HG02642 (cell line): ENCODE results near the gene RABAC1.
"Not testable (repeated sequence)": the region's sequence is repeated elsewhere in the genome, so short reads cannot be mapped to it uniquely, and the experiment has no call there.

Source experiments
- ATAC-seq: cut with Tn5 transposase; IDR thresholded peaks from one replicate; pipeline ENCODE4 v1.9.1; 2021; ENCODE audit warnings: mild to moderate bottlenecking; ENCODE audit not compliant: unreplicated experiment, poor library complexity

The RABAC1 gene

GRCh38 chr19:41919948-41920712 lies 39.0 kb downstream of the RABAC1 start:
- no peak for ATAC-seq

- ATAC-seq, result no peak
These were observed 40.4 kb downstream of the RABAC1 start for GRCh38 chr19:41918653-41919244.

GRCh38 chr19:41918095-41918494 lies 41.0 kb downstream of the RABAC1 start:
- no peak for ATAC-seq

DNA sequence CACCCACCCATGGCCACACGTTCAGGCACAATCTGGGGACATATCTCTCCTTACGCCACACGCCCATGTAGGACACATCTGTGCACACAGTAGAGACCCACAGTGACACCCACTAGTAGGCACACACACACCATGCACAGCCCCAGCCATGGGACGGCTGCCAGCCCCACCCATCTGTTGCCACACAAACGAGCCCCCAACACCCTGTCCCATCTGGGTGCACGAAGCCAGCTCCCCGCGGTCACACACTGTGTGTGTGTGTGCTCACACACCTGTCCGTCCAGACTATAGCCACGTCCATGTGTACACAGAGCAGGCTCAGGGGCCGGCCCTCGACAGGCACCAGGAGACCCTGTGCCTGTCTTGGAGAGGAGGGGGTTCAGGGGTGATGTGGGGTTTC lies 41.4 kb downstream of the RABAC1 start:
- ATAC-seq, result no peak

- ATAC-seq, result no peak
These were observed 43.2 kb downstream of the RABAC1 start for GRCh38 chr19:41915776-41916414.

DNA sequence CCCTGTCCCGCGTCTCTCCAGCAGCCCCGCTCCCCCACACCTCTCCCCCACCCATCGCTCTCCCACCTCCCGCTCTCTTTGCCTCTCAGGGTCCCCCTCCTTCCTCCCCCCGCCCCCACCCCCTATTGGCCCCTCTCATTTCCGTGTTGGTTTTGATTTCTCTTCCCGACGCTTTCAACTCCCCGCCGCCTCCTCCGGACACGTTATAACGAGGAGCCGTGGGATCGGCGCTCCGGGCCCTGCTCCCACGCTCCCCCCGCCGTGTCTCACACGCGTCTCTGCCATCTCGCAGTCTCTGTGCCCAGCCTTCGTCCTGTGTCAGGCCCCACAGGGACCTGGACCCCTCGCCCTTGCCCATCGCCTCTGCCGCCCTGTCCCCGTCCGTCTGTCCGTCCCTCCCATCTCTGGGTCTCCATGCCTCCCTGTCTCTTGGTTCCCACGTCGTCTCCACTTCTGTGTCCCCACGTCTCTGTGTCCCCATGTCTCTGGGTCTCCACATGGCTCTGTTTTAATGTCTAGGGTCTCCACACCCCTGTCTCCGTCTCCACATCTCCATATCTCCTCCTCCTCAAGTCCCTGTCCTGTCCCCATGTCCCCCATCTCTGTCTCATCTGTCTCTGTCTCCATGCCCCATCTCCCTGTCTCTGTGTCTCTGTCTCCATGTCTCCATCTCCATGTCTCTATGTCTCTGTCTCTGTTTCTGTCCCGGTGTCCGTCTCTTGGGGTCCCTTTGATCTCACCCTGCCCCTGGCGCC lies 43.9 kb downstream of the RABAC1 start:
- no peak for ATAC-seq

GRCh38 chr19:41914424-41914834 lies 44.7 kb downstream of the RABAC1 start:
- not testable (repeated sequence) for ATAC-seq

- no peak for ATAC-seq
These were observed 45.3 kb downstream of the RABAC1 start for GRCh38 chr19:41913538-41914423.

DNA sequence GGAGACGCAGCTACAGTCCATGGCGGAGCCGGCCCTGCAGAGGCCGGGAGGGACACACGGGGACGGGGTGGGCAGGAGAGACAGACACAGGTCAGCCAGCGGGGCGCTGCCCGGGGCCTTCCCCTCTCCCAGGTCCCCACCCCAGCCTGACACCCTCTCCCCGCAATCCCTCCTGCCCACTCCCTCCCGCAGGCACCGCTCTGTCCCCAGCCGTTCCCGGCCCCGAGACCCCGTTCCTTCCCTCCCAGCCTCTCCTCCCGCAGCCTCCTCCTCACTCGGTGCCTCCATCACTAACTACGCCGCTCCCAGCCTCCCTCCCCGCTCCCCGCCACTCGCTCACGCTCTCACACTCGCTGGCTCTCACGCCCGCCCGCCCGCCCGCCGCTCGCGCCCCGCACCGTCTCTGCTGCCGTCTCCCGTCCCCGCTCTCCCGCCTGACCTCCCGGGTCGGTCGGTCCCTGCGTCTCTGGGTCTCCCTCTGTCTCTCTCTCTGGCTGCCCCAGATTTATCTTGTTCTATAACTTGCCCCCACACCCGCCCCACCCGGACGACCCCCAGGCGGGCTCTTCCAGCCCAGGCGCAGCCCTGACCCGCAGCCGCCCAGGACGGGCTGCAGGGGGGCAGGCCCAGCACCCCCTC lies 46.1 kb downstream of the RABAC1 start:
- no peak for ATAC-seq

- no peak for ATAC-seq
These were observed 47.0 kb downstream of the RABAC1 start for GRCh38 chr19:41911889-41912731.

DNA sequence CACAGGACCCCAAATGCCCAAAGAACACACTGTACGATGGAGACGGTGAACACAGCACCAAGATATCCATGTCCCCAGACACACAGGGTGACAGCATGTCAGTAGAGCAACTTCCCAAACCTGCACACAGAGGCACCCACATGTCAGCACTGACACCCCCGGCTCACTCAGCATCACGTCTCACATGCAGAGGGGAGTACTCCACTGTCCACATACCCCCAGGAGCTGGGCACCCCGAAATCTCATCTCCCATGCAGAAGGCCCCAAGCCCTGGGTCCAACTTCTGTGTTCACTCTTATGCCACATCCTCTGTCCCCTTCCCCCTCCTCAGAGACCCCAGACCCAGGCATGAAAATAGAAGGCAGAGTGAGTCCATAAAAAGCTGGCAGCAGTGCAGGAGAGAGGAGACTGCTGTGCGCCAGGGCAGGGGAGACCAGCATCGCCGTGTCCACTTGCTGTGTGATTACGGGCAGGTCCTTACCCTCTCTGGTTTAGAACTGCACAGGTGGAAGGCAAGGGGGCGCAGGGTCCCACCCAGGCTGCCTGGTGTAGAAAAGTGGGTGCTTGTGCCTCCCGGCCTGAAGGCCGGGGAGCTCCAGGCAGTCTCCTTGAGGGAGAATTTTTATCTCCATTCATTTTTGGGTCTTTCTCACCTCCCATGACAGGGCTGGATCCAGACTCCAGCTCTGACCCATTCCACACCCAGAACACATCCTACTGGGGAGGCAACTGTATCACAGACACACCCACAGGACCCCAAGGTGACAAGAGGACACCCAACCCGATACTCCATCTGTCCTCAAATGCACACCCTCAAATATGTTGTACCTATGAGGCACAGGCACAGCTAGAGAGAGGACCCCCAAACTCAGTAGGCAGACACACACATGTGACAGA lies 47.9 kb downstream of the RABAC1 start:
- ATAC-seq, result no peak

- ATAC-seq, result no peak
These were observed 48.7 kb downstream of the RABAC1 start for GRCh38 chr19:41910240-41910991.

DNA sequence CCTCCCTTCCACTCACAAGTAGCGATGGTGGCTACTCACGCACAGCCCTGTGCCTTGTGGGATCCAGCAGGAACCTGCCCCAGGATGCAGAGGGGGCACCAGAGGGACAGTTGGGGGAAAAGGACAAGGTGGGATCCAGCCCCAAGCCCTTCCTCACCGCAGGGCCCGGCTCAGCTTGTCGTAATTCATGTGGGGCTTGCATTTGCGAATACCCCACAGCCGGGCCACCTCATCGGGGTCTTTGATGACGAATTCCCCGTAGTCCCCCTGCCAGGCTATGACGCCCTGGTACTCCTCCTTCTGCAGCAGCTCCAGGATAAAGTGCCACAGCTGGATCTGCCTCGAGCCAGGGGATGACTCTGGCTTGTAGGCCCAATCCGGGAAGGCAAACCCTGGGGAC lies 49.4 kb downstream of the RABAC1 start:
- ATAC-seq, result no peak

DNA sequence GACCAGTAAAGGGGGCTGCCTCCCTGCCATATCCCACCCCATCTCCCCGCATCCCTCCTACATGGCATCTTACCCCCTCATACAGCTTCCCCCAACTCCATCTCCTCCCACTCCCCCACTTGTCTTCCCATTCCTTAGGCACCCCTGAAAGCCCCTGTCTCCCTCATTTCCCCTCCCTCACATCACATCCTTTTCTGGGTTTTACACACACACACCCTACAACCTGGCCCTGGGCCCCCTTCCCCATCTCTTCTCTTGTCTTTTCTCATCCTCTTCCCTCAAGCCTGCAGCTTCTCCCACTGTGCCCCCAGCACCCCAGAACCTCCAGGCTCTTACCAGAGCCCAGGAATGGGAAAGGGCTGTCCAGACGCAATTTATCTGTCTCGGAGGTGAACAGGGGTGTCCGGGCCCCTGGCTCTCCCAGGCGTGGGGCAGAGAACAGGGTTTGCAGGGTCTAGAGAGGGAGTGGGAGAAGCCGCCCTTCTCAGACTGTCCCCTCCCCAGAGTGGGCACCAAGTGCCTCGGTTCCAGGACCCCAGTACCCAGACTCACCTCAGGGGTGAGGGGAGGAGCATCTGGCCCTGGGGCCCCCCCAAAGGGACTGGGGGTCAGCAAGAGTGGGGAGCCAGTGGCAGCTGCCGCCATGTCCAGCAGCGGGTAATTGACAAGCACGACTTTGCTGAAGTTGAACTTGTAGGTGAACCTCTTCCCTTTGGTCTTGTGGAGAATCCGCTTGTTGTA lies 50.2 kb downstream of the RABAC1 start:
- no peak for ATAC-seq

GRCh38 chr19:41907994-41908615 lies 51.0 kb downstream of the RABAC1 start:
- ATAC-seq, result no peak
